Esophagus squamous epithelium (tissue), 4 donors: Measurements from ENCODE around the gene BAZ2B.

Experiments used
- CTCF ChIP-seq, 6 experiments: fragments of 450-650 bp in 4 of 6; fragments of 200-600 bp in 2 of 6; sonication (generic) in 2 of 6; IDR thresholded peaks; one replicate each; pipeline ENCODE4 v1.5.1; 2016 to 2019; ENCODE audit warnings: antibody characterized with exemption in 6 of 6, mild to moderate bottlenecking in 4 of 6, moderate library complexity in 4 of 6
- POLR2A ChIP-seq, 4 donors: fragments of 450-650 bp; IDR thresholded peaks; one replicate each; pipeline ENCODE4 v1.6.1; 2017; ENCODE audit warnings: antibody characterized with exemption in 4 of 4, mild to moderate bottlenecking in 4 of 4, moderate library complexity in 3 of 4

- TF ChIP-seq CTCF (IDR thresholded peaks at IDR 0.05) (no peak), POLR2A (IDR thresholded peaks at IDR 0.05) (no peak)
Observed at GRCh38 chr2:159442159-159442852, 174.0 kb downstream of the BAZ2B start.
